ENCODE measurements around the gene ERGIC3. TPM values are rescaled to one million over a fixed set of nuclear protein-coding genes. Genes with fewer than 3 reads are reported as not detected.

ERGIC3 gene
- total RNA-seq, 1 experiment from 2014 or later = 265 TPM

- Histone ChIP-seq H3K36me3 (ENCODE audit: control insufficient read depth, insufficient read depth, low read length) (no peaks in the 10 kb centered on the region), H3K9me3 (ENCODE audit: control insufficient read depth, insufficient read depth, low read depth, low read length) (no peaks in the 10 kb centered on the region), H3K27ac (ENCODE audit: low read length) (no peak overlapping the region), H3K27me3 (ENCODE audit: control insufficient read depth, insufficient read depth, low read length) (no peaks in the 10 kb centered on the region), H3K4me3 (ENCODE audit: low read depth in 2 of 2, low read length in 2 of 2) (no peak overlapping the region), H3K4me1 (ENCODE audit: control insufficient read depth, insufficient read depth, low read length) (no peaks in the 10 kb centered on the region)
- ChIA-PET CTCF (no interaction called here), POLR2A (interaction anchor here (0.5 kb wide), 1 partner anchor 9 kb away, joined by 3 read pairs; no protein-coding TSS in a partner anchor)
- DNase-seq (ENCODE audit: low read depth, low spot score) = no peak
- no peak for ATAC-seq
- intact Hi-C loops (cut with micrococcal nuclease; ENCODE audit: unreplicated experiment) = no loop called here
- no TSS peak for BruUV-seq (replicated peaks)
- in situ Hi-C loops (cut with HindIII; ENCODE audit: low pct_unique_long_range_greater_than_20kb, low sequenced_read_pairs) = no loop called here
- TF ChIP-seq REST (IDR thresholded peaks at IDR 0.05; ENCODE audit: insufficient read depth in 1 of 2, low read depth in 2 of 2, low read length in 1 of 2) = no peak
- no peak for TF ChIP-seq POLR2AphosphoS5 (IDR thresholded peaks at IDR 0.05; ENCODE audit: low read depth, low read length)
- TF ChIP-seq SIN3A (IDR thresholded peaks at IDR 0.05; ENCODE audit: borderline replicate concordance, insufficient read depth, low read depth, low read length) = no peak
- TF ChIP-seq TCF7L2 (IDR thresholded peaks at IDR 0.05; ENCODE audit: low read depth, low read length) = no peak
- TF ChIP-seq CTCF (IDR thresholded peaks at IDR 0.05) = no peak
Observed at GRCh38 chr20:35582131-35582530, 40.3 kb downstream of the ERGIC3 start.

- DNase-seq (ENCODE audit: low read depth, low spot score) (no peak), ATAC-seq (no peak)
- no peaks in the 10 kb centered on the region for H3K4me1 ChIP-seq (ENCODE audit: control insufficient read depth, insufficient read depth, low read length)
- TF ChIP-seq POLR2AphosphoS5 (IDR thresholded peaks at IDR 0.05; ENCODE audit: low read depth, low read length) (no peak), REST (IDR thresholded peaks at IDR 0.05; ENCODE audit: insufficient read depth in 1 of 2, low read depth in 2 of 2, low read length in 1 of 2) (no peak), SIN3A (IDR thresholded peaks at IDR 0.05; ENCODE audit: borderline replicate concordance, insufficient read depth, low read depth, low read length) (no peak), CTCF (IDR thresholded peaks at IDR 0.05) (no peak), TCF7L2 (IDR thresholded peaks at IDR 0.05; ENCODE audit: low read depth, low read length) (no peak)
- no peak overlapping the region for H3K27ac ChIP-seq (ENCODE audit: low read length)
- H3K4me3 ChIP-seq (ENCODE audit: low read depth in 2 of 2, low read length in 2 of 2) = no peak overlapping the region
- no peaks in the 10 kb centered on the region for H3K27me3 ChIP-seq (ENCODE audit: control insufficient read depth, insufficient read depth, low read length)
- ChIA-PET POLR2A (no interaction called here), CTCF (no interaction called here)
- in situ Hi-C loops (cut with HindIII; ENCODE audit: low pct_unique_long_range_greater_than_20kb, low sequenced_read_pairs) (no loop called here), intact Hi-C loops (cut with micrococcal nuclease; ENCODE audit: unreplicated experiment) (no loop called here)
- no peaks in the 10 kb centered on the region for H3K9me3 ChIP-seq (ENCODE audit: control insufficient read depth, insufficient read depth, low read depth, low read length)
- no peaks in the 10 kb centered on the region for H3K36me3 ChIP-seq (ENCODE audit: control insufficient read depth, insufficient read depth, low read length)
- no TSS peak for BruUV-seq (replicated peaks)
Observed at GRCh38 chr20:35582741-35583404, 41.0 kb downstream of the ERGIC3 start.

Data from Panc1 (cell line).